GM23338 (cell line): Measurements from ENCODE around the gene ABHD3. TPM values are rescaled to one million over a fixed set of nuclear protein-coding genes. Genes with fewer than 3 reads are reported as not detected.

Experiments used
- ATAC-seq: fragments of 200-7000 bp; cut with Tn5 transposase; 3 replicates; pipeline ENCODE4 v1.9.1; 2020
- DNase-seq: peaks from one replicate; pipeline ENCODE4 v3.0.0-alpha.2; 2015; ENCODE audit warnings: low spot score
- H2AFZ ChIP-seq: fragments of 200-600 bp; sonication (generic); 2 replicates; pipeline ENCODE4 v1.8.0; 2016; ENCODE audit warnings: antibody characterized with exemption, mild to moderate bottlenecking, moderate library complexity
- H3F3A ChIP-seq: fragments of 200-600 bp; sonication (generic); replicated peaks from 2 replicates; pipeline ENCODE4 v1.8.0; 2017; ENCODE audit warnings: antibody characterized with exemption, mixed run types, low read depth
- H3K27ac ChIP-seq: fragments of 200-600 bp; sonication (generic); 2 replicates; pipeline ENCODE4 v1.6.1; 2016; ENCODE audit warnings: low read depth
- H3K27me3 ChIP-seq: fragments of 200-600 bp; sonication (generic); 2 replicates; pipeline ENCODE4 v1.8.0; 2016; ENCODE audit warnings: mild to moderate bottlenecking, mixed run types, moderate library complexity; ENCODE audit not compliant: insufficient read depth
- H3K36me3 ChIP-seq: fragments of 200-600 bp; sonication (generic); 2 replicates; pipeline ENCODE4 v1.8.0; 2016; ENCODE audit warnings: mild to moderate bottlenecking; ENCODE audit not compliant: insufficient read depth
- H3K4me1 ChIP-seq: fragments of 200-600 bp; sonication (generic); 2 replicates; pipeline ENCODE4 v1.8.0; 2016; ENCODE audit warnings: mild to moderate bottlenecking, moderate library complexity; ENCODE audit not compliant: insufficient read depth
- H3K4me2 ChIP-seq: fragments of 200-600 bp; sonication (generic); 2 replicates; pipeline ENCODE4 v1.7.1; 2017; ENCODE audit warnings: mixed run types
- H3K4me3 ChIP-seq: fragments of 200-600 bp; sonication (generic); 2 replicates; pipeline ENCODE4 v1.6.1; 2016; ENCODE audit warnings: mixed run types
- H3K79me2 ChIP-seq: fragments of 200-600 bp; sonication (generic); replicated peaks from 2 replicates; pipeline ENCODE4 v1.8.0; 2017; ENCODE audit warnings: mild to moderate bottlenecking; ENCODE audit not compliant: insufficient read depth
- H3K9me2 ChIP-seq: fragments of 200-600 bp; sonication (generic); 2 replicates; pipeline ENCODE4 v1.8.0; 2017; ENCODE audit not compliant: insufficient read depth
- H4K20me1 ChIP-seq: fragments of 200-600 bp; sonication (generic); replicated peaks from 2 replicates; pipeline ENCODE4 v1.8.0; 2017; ENCODE audit warnings: mild to moderate bottlenecking; ENCODE audit not compliant: insufficient read depth
- H3K27ac Mint-ChIP-seq: 2 replicates; pipeline ENCODE4 v1.8.0; 2020; ENCODE audit warnings: inconsistent platforms, mild to moderate bottlenecking, moderate library complexity, mixed read lengths
- H3K27me3 Mint-ChIP-seq: 3 replicates; pipeline ENCODE4 v1.8.0; 2022; ENCODE audit warnings: low read depth, mild to moderate bottlenecking, moderate library complexity, mixed read lengths, inconsistent platforms; ENCODE audit not compliant: insufficient read depth, poor library complexity
- H3K36me3 Mint-ChIP-seq: 3 replicates; pipeline ENCODE4 v1.8.0; 2021; ENCODE audit warnings: low read depth, mild to moderate bottlenecking, inconsistent platforms, moderate library complexity, mixed read lengths
- H3K4me1 Mint-ChIP-seq: 3 replicates; pipeline ENCODE4 v1.8.0; 2020; ENCODE audit warnings: mild to moderate bottlenecking, inconsistent platforms, mixed read lengths
- H3K4me3 Mint-ChIP-seq: 3 replicates; pipeline ENCODE4 v1.8.0; 2021; ENCODE audit warnings: moderate library complexity, mild to moderate bottlenecking, inconsistent platforms, mixed read lengths
- H3K9me3 Mint-ChIP-seq: 3 replicates; pipeline ENCODE4 v1.8.0; 2020; ENCODE audit warnings: moderate library complexity, mild to moderate bottlenecking, inconsistent platforms, mixed read lengths
- CTCF ChIP-seq, 2 experiments: fragments of 200-600 bp in 1 of 2; sonication (generic) in 1 of 2; conservative IDR thresholded peaks; 2 replicates each; pipeline versions ENCODE4 v1.5.1 to v1.6.1; 2016 to 2017; ENCODE audit warnings: antibody characterized with exemption in 2 of 2, low read depth in 2 of 2, mild to moderate bottlenecking in 2 of 2, moderate library complexity in 1 of 2
- ETS1 ChIP-seq: IDR thresholded peaks from 2 replicates; pipeline ENCODE4 v1.6.1; 2016; ENCODE audit warnings: antibody characterized with exemption
- EZH2 ChIP-seq: fragments of 200-600 bp; sonication (generic); IDR thresholded peaks from one replicate; pipeline ENCODE4 v1.8.0; 2017; ENCODE audit warnings: antibody characterized with exemption, mild to moderate bottlenecking, low read depth; ENCODE audit not compliant: unreplicated experiment
- EZH2phosphoT487 ChIP-seq: fragments of 200-600 bp; sonication (generic); IDR thresholded peaks from one replicate; pipeline ENCODE4 v1.8.1; 2018; ENCODE audit warnings: antibody characterized with exemption; ENCODE audit not compliant: unreplicated experiment
- POLR2AphosphoS5 ChIP-seq: IDR thresholded peaks from 2 replicates; pipeline ENCODE4 v1.6.1; 2016; ENCODE audit warnings: antibody characterized with exemption, low read depth
- REST ChIP-seq: IDR thresholded peaks from one replicate; pipeline ENCODE4 v1.6.1; 2018; ENCODE audit warnings: antibody characterized with exemption; ENCODE audit not compliant: unreplicated experiment
- STAT1 ChIP-seq: IDR thresholded peaks from one replicate; pipeline ENCODE4 v1.6.1; 2016; ENCODE audit warnings: antibody characterized with exemption; ENCODE audit not compliant: unreplicated experiment
- ZNF114 ChIP-seq: fragments of 250-450 bp; sonication (Bioruptor Pico); IDR thresholded peaks from 2 replicates; pipeline ENCODE4 v1.5.0; 2020; ENCODE audit warnings: mild to moderate bottlenecking, moderate library complexity
- ZNF331 ChIP-seq: fragments of 250-450 bp; sonication (Bioruptor Pico); IDR thresholded peaks from 2 replicates; pipeline ENCODE4 v1.5.0; 2020; ENCODE audit warnings: low read depth, mild to moderate bottlenecking, moderate library complexity
- ZNF462 ChIP-seq: fragments of 250-450 bp; sonication (Bioruptor Pico); IDR thresholded peaks from 2 replicates; pipeline ENCODE4 v1.5.0; 2020; ENCODE audit warnings: mild to moderate bottlenecking, moderate library complexity
- polyA plus RNA-seq: library from polyadenylated mRNA; unstranded; fragments of >200 nt; fragmentation: Nextera tagmentation; extraction: Ambion mirVana; gene quantifications from 2 replicates; pipeline ENCODE4 v1.2.1, GENCODE V29; 2016
- total RNA-seq: library from RNA; depleted of rRNA; stranded (reverse); fragments of >200 nt; shearing (Covaris generic); gene quantifications from 2 replicates; pipeline ENCODE4 v1.2.3, GENCODE V29; 2014

The ABHD3 gene
- total and polyA plus RNA-seq, 2 experiments from 2014 or later = 16.2 to 19.9 TPM

- ATAC-seq = peak; percentile 3
Measured at GRCh38 chr18:21703241-21703820, 1.2 kb downstream of the ABHD3 start.

More at GRCh38 chr18:21703241-21703820, 1.2 kb downstream of the ABHD3 start:
- no peak for TF ChIP-seq STAT1
- TF ChIP-seq REST = no peak
- TF ChIP-seq EZH2 = no peak
- TF ChIP-seq EZH2phosphoT487 = no peak
- no peak for TF ChIP-seq POLR2AphosphoS5
- no peak for TF ChIP-seq ETS1
- TF ChIP-seq ZNF114 (CRISPR knock-in tag) = no peak
- TF ChIP-seq ZNF331 = no peak
- TF ChIP-seq ZNF462 (CRISPR knock-in tag) = no peak
- no peak for TF ChIP-seq CTCF (conservative IDR thresholded peaks at IDR 0.05; ENCODE audit: low read depth in 2 of 2)
- H3K4me3 ChIP-seq = peak overlapping the region; percentile 78
- H3K36me3 ChIP-seq = peaks cover 3% of the 10 kb centered on the region; the same call in 1 of the 2 replicates
- H2AFZ ChIP-seq = peak overlapping the region; percentile 98
- no peaks in the 10 kb centered on the region for H4K20me1 ChIP-seq
- 0 out of 2 replicates have a peak, but pooled peaks cover 4% of the 10 kb centered on the region for H3K9me2 ChIP-seq
- H3K4me1 ChIP-seq = peaks cover 10% of the 10 kb centered on the region
- peak overlapping the region; percentile 62 for H3K27ac ChIP-seq
- Mint-ChIP-seq H3K27ac (peak overlapping the region; percentile 77; the same call in 1 of the 2 replicates), H3K4me1 (peaks cover 16% of the 10 kb centered on the region), H3K4me3 (peak overlapping the region; percentile 88), H3K27me3 (peaks cover 19% of the 10 kb centered on the region), H3K9me3 (peaks cover 23% of the 10 kb centered on the region), H3K36me3 (peaks cover 43% of the 10 kb centered on the region)
- peak; percentile 64 for DNase-seq
- peaks cover 19% of the 10 kb centered on the region; the same call in 1 of the 2 replicates for H3K27me3 ChIP-seq
- H3F3A ChIP-seq = peaks cover 6% of the 10 kb centered on the region; the same call in 1 of the 2 replicates
- peak overlapping the region; percentile 97 for H3K4me2 ChIP-seq
- no peaks in the 10 kb centered on the region; the same call in 1 of the 2 replicates for H3K79me2 ChIP-seq
